H9 (cell line): ENCODE measurements around the gene LRFN3. TPM values are rescaled to one million over a fixed set of nuclear protein-coding genes. Genes with fewer than 3 reads are reported as not detected.

Source experiments
- DNase-seq: peaks from one replicate; pipeline ENCODE4 v3.0.0-alpha.2; 2017
- H2AFZ ChIP-seq: one replicate; pipeline ENCODE4 v1.6.1; 2013; ENCODE audit warnings: mild to moderate bottlenecking, low read length, control low read depth, moderate library complexity
- H2AK5ac ChIP-seq: 2 replicates; pipeline ENCODE4 v1.6.1; 2013; ENCODE audit warnings: low read length, control low read depth, mixed read lengths; ENCODE audit not compliant: insufficient read length
- H2BK120ac ChIP-seq: one replicate; pipeline ENCODE4 v1.6.1; 2013; ENCODE audit warnings: low read depth, mild to moderate bottlenecking, low read length, control low read depth, inconsistent platforms; ENCODE audit not compliant: poor library complexity, severe bottlenecking
- H2BK12ac ChIP-seq: 2 replicates; pipeline ENCODE4 v1.6.1; 2013; ENCODE audit warnings: low read length, control low read depth, mixed read lengths, low read depth; ENCODE audit not compliant: insufficient read length
- H2BK15ac ChIP-seq: 2 replicates; pipeline ENCODE4 v1.6.1; 2013; ENCODE audit warnings: low read depth, low read length, control low read depth
- H2BK20ac ChIP-seq: one replicate; pipeline ENCODE4 v1.6.1; 2013; ENCODE audit warnings: low read depth, mild to moderate bottlenecking, low read length, control low read depth, inconsistent platforms; ENCODE audit not compliant: poor library complexity, severe bottlenecking
- H2BK5ac ChIP-seq: 2 replicates; pipeline ENCODE4 v1.6.1; 2013; ENCODE audit warnings: low read length, control low read depth, mixed read lengths; ENCODE audit not compliant: insufficient read length
- H3K14ac ChIP-seq: 2 replicates; pipeline ENCODE4 v1.6.1; 2013; ENCODE audit warnings: low read length, control low read depth; ENCODE audit not compliant: insufficient read depth
- H3K18ac ChIP-seq: 2 replicates; pipeline ENCODE4 v1.6.1; 2013; ENCODE audit warnings: low read depth, mild to moderate bottlenecking, mixed read lengths, low read length, control low read depth; ENCODE audit not compliant: insufficient read length
- H3K23ac ChIP-seq: 2 replicates; pipeline ENCODE4 v1.6.1; 2013; ENCODE audit warnings: low read length, control low read depth, mixed read lengths, low read depth; ENCODE audit not compliant: insufficient read length
- H3K23me2 ChIP-seq: 2 replicates; pipeline ENCODE4 v1.6.1; 2013; ENCODE audit warnings: low read depth, mild to moderate bottlenecking, mixed read lengths, low read length, control low read depth; ENCODE audit not compliant: insufficient read length, poor library complexity, severe bottlenecking
- H3K27ac ChIP-seq: 2 replicates; pipeline ENCODE4 v1.5.1; 2013; ENCODE audit warnings: low read length, control low read depth, mixed read lengths, low read depth; ENCODE audit not compliant: insufficient read length
- H3K27me3 ChIP-seq: 2 replicates; pipeline ENCODE4 v1.6.1; 2013; ENCODE audit warnings: low read length, control low read depth, inconsistent platforms; ENCODE audit not compliant: insufficient read depth
- H3K4ac ChIP-seq: 2 replicates; pipeline ENCODE4 v1.6.1; 2013; ENCODE audit warnings: low read depth, mild to moderate bottlenecking, control low read depth, inconsistent platforms, low read length, moderate library complexity
- H3K4me1 ChIP-seq: 2 replicates; pipeline ENCODE4 v1.6.1; 2013; ENCODE audit warnings: low read length, control low read depth, inconsistent platforms; ENCODE audit not compliant: insufficient read depth
- H3K4me2 ChIP-seq: 2 replicates; pipeline ENCODE4 v1.6.1; 2013; ENCODE audit warnings: low read length, control low read depth, mixed read lengths; ENCODE audit not compliant: insufficient read length, insufficient read depth
- H3K56ac ChIP-seq: 2 replicates; pipeline ENCODE4 v1.6.1; 2013; ENCODE audit warnings: low read depth, mild to moderate bottlenecking, mixed read lengths, low read length, control low read depth; ENCODE audit not compliant: insufficient read length
- H3K79me1 ChIP-seq: 2 replicates; pipeline ENCODE4 v1.6.1; 2013; ENCODE audit warnings: low read depth, mild to moderate bottlenecking, moderate library complexity, low read length, control low read depth, inconsistent platforms; ENCODE audit not compliant: insufficient read depth, poor library complexity, severe bottlenecking
- H3K79me2 ChIP-seq: 2 replicates; pipeline ENCODE4 v1.6.1; 2013; ENCODE audit warnings: low read length, control low read depth, inconsistent platforms; ENCODE audit not compliant: insufficient read depth
- H3K9ac ChIP-seq: 2 replicates; pipeline ENCODE4 v1.6.1; 2013; ENCODE audit warnings: low read length, control low read depth, mixed read lengths; ENCODE audit not compliant: insufficient read length; ENCODE audit errors: extremely low read depth
- H3K9me3 ChIP-seq: one replicate; pipeline ENCODE4 v1.6.1; 2013; ENCODE audit warnings: low read depth, low read length, inconsistent platforms; ENCODE audit not compliant: control insufficient read depth
- H3T11ph ChIP-seq: one replicate; pipeline ENCODE4 v1.6.1; 2013; ENCODE audit warnings: mild to moderate bottlenecking, low read length, control low read depth, inconsistent platforms
- H4K20me1 ChIP-seq: one replicate; pipeline ENCODE4 v1.6.1; 2013; ENCODE audit not compliant: control insufficient read depth, insufficient read length, insufficient read depth
- H4K5ac ChIP-seq: 2 replicates; pipeline ENCODE4 v1.6.1; 2013; ENCODE audit warnings: low read depth, mild to moderate bottlenecking, mixed read lengths, low read length, control low read depth; ENCODE audit not compliant: insufficient read length
- H4K8ac ChIP-seq: replicated peaks from 2 replicates; pipeline ENCODE4 v1.6.1; 2013; ENCODE audit warnings: low read length, control low read depth, mixed read lengths, low read depth; ENCODE audit not compliant: insufficient read length
- H4K91ac ChIP-seq: 2 replicates; pipeline ENCODE4 v1.6.1; 2013; ENCODE audit warnings: low read depth, mild to moderate bottlenecking, moderate library complexity, mixed read lengths, low read length, control low read depth; ENCODE audit not compliant: insufficient read length
- H3K27ac Mint-ChIP-seq, 3 experiments: 2 replicates in 2 of 3; 3 replicates in 1 of 3; pipeline ENCODE4 v1.8.0; 2020 to 2021; ENCODE audit warnings: mixed read lengths in 3 of 3, mild to moderate bottlenecking in 1 of 3, moderate library complexity in 1 of 3
- H3K27me3 Mint-ChIP-seq: 2 replicates; pipeline ENCODE4 v1.8.0; 2021; ENCODE audit warnings: low read depth, mild to moderate bottlenecking, moderate library complexity, mixed read lengths
- H3K36me3 Mint-ChIP-seq, 3 experiments: 2 replicates in 2 of 3; 3 replicates in 1 of 3; pipeline ENCODE4 v1.8.0; 2020 to 2021; ENCODE audit warnings: low read depth in 3 of 3, mixed read lengths in 3 of 3; ENCODE audit not compliant: insufficient read depth in 1 of 3
- H3K4me1 Mint-ChIP-seq, 2 experiments: 2 replicates each; pipeline ENCODE4 v1.8.0; 2020; ENCODE audit warnings: mixed read lengths in 2 of 2
- H3K4me3 Mint-ChIP-seq, 2 experiments: 2 replicates in 1 of 2; 3 replicates in 1 of 2; pipeline ENCODE4 v1.8.0; 2020 to 2021; ENCODE audit warnings: mild to moderate bottlenecking in 2 of 2, mixed read lengths in 2 of 2, moderate library complexity in 1 of 2
- H3K9me3 Mint-ChIP-seq, 2 experiments: 2 replicates in 1 of 2; 3 replicates in 1 of 2; pipeline ENCODE4 v1.8.0; 2020; ENCODE audit warnings: mild to moderate bottlenecking in 2 of 2, mixed read lengths in 2 of 2, moderate library complexity in 1 of 2
- WGBS: extraction: QIAGEN DNeasy Blood & Tissue Kit; methylation state at CpG from one replicate; pipeline ENCODE4 v1.1.7; 2013; ENCODE audit warnings: missing lambda C conversion rate, low lambda C conversion rate, mixed read lengths; ENCODE audit not compliant: insufficient read length; ENCODE audit errors: extremely low coverage; 5-methylcytosine and 5-hydroxymethylcytosine counted together
- total RNA-seq: library from RNA; stranded (reverse); gene quantifications from 2 replicates; pipeline ENCODE4 v1.2.1, GENCODE V29; 2021
- TF ChIP-seq, protein P1 (sequence below): fragments of 200-600 bp; sonication (generic); conservative IDR thresholded peaks from 3 replicates; pipeline ENCODE4 v1.8.0; 2021; ENCODE audit warnings: antibody characterized with exemption, mild to moderate bottlenecking

LRFN3 gene
- total RNA-seq, 1 experiment from 2014 or later: 20.5 TPM

- no peaks in the 10 kb centered on the region for H3K4me1 ChIP-seq
- no peak overlapping the region for H3K4ac ChIP-seq
- TF ChIP-seq, protein P1, sequence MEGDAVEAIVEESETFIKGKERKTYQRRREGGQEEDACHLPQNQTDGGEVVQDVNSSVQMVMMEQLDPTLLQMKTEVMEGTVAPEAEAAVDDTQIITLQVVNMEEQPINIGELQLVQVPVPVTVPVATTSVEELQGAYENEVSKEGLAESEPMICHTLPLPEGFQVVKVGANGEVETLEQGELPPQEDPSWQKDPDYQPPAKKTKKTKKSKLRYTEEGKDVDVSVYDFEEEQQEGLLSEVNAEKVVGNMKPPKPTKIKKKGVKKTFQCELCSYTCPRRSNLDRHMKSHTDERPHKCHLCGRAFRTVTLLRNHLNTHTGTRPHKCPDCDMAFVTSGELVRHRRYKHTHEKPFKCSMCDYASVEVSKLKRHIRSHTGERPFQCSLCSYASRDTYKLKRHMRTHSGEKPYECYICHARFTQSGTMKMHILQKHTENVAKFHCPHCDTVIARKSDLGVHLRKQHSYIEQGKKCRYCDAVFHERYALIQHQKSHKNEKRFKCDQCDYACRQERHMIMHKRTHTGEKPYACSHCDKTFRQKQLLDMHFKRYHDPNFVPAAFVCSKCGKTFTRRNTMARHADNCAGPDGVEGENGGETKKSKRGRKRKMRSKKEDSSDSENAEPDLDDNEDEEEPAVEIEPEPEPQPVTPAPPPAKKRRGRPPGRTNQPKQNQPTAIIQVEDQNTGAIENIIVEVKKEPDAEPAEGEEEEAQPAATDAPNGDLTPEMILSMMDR: no peak
- H3K23me2 ChIP-seq: no peaks in the 10 kb centered on the region
- DNase-seq: peak; percentile 76
- no peak overlapping the region for H3K27ac ChIP-seq
- no CpG with 5 or more reads among the region's 9 CpGs for WGBS
- no peaks in the 10 kb centered on the region for H3K9me3 ChIP-seq
- no peak overlapping the region for H2BK15ac ChIP-seq
- H2AFZ ChIP-seq: no peak overlapping the region
- Mint-ChIP-seq H3K36me3 (no peaks in the 10 kb centered on the region), H3K4me3 (no peak overlapping the region), H3K27me3 (peaks cover 51% of the 10 kb centered on the region), H3K27ac (no peak overlapping the region), H3K9me3 (no peaks in the 10 kb centered on the region; a peak in 1 of 5 replicates), H3K4me1 (no peaks in the 10 kb centered on the region)
- no peak overlapping the region for H2AK5ac ChIP-seq
- no peak overlapping the region for H2BK12ac ChIP-seq
- no peak overlapping the region for H2BK5ac ChIP-seq
- no peak overlapping the region for H2BK20ac ChIP-seq
- no peak overlapping the region for H2BK120ac ChIP-seq
- no peaks in the 10 kb centered on the region for H3K79me2 ChIP-seq
- H4K8ac ChIP-seq: no peak overlapping the region
- no peak overlapping the region for H3K4me2 ChIP-seq
- H3K79me1 ChIP-seq: no peaks in the 10 kb centered on the region
- H4K91ac ChIP-seq: no peak overlapping the region
- no peak overlapping the region for H3K14ac ChIP-seq
- no peak overlapping the region for H3T11ph ChIP-seq
- no peak overlapping the region for H3K9ac ChIP-seq
- H3K18ac ChIP-seq: no peak overlapping the region
- H4K20me1 ChIP-seq: peaks cover under 1% of the 10 kb centered on the region
- no peak overlapping the region for H3K56ac ChIP-seq
- H4K5ac ChIP-seq: no peak overlapping the region
- H3K27me3 ChIP-seq: peaks cover 9% of the 10 kb centered on the region
- H3K23ac ChIP-seq: no peak overlapping the region
These were observed 27.3 kb downstream of the LRFN3 start for GRCh38 chr19:35963514-35963913.
